GM23338 (cell line): Measurements from ENCODE around the gene TCFL5. TPM values are rescaled to one million over a fixed set of nuclear protein-coding genes. Genes with fewer than 3 reads are reported as not detected.
A peak's percentile ranks its signal among the peaks of the same experiment; 100 is the strongest.

ENCODE experiments used
- ATAC-seq: fragments of 200-7000 bp; cut with Tn5 transposase; 3 replicates; pipeline ENCODE4 v1.9.1; 2020
- DNase-seq: peaks from one replicate; pipeline ENCODE4 v3.0.0-alpha.2; 2015; ENCODE audit warnings: low spot score
- H2AFZ ChIP-seq: fragments of 200-600 bp; sonication (generic); 2 replicates; pipeline ENCODE4 v1.8.0; 2016; ENCODE audit warnings: antibody characterized with exemption, mild to moderate bottlenecking, moderate library complexity
- H3F3A ChIP-seq: fragments of 200-600 bp; sonication (generic); replicated peaks from 2 replicates; pipeline ENCODE4 v1.8.0; 2017; ENCODE audit warnings: antibody characterized with exemption, mixed run types, low read depth
- H3K27ac ChIP-seq: fragments of 200-600 bp; sonication (generic); 2 replicates; pipeline ENCODE4 v1.6.1; 2016; ENCODE audit warnings: low read depth
- H3K27me3 ChIP-seq: fragments of 200-600 bp; sonication (generic); 2 replicates; pipeline ENCODE4 v1.8.0; 2016; ENCODE audit warnings: mild to moderate bottlenecking, mixed run types, moderate library complexity; ENCODE audit not compliant: insufficient read depth
- H3K36me3 ChIP-seq: fragments of 200-600 bp; sonication (generic); 2 replicates; pipeline ENCODE4 v1.8.0; 2016; ENCODE audit warnings: mild to moderate bottlenecking; ENCODE audit not compliant: insufficient read depth
- H3K4me1 ChIP-seq: fragments of 200-600 bp; sonication (generic); 2 replicates; pipeline ENCODE4 v1.8.0; 2016; ENCODE audit warnings: mild to moderate bottlenecking, moderate library complexity; ENCODE audit not compliant: insufficient read depth
- H3K4me2 ChIP-seq: fragments of 200-600 bp; sonication (generic); 2 replicates; pipeline ENCODE4 v1.7.1; 2017; ENCODE audit warnings: mixed run types
- H3K4me3 ChIP-seq: fragments of 200-600 bp; sonication (generic); 2 replicates; pipeline ENCODE4 v1.6.1; 2016; ENCODE audit warnings: mixed run types
- H3K79me2 ChIP-seq: fragments of 200-600 bp; sonication (generic); replicated peaks from 2 replicates; pipeline ENCODE4 v1.8.0; 2017; ENCODE audit warnings: mild to moderate bottlenecking; ENCODE audit not compliant: insufficient read depth
- H3K9me2 ChIP-seq: fragments of 200-600 bp; sonication (generic); 2 replicates; pipeline ENCODE4 v1.8.0; 2017; ENCODE audit not compliant: insufficient read depth
- H4K20me1 ChIP-seq: fragments of 200-600 bp; sonication (generic); replicated peaks from 2 replicates; pipeline ENCODE4 v1.8.0; 2017; ENCODE audit warnings: mild to moderate bottlenecking; ENCODE audit not compliant: insufficient read depth
- H3K27ac Mint-ChIP-seq: 2 replicates; pipeline ENCODE4 v1.8.0; 2020; ENCODE audit warnings: inconsistent platforms, mild to moderate bottlenecking, moderate library complexity, mixed read lengths
- H3K27me3 Mint-ChIP-seq: 3 replicates; pipeline ENCODE4 v1.8.0; 2022; ENCODE audit warnings: low read depth, mild to moderate bottlenecking, moderate library complexity, mixed read lengths, inconsistent platforms; ENCODE audit not compliant: insufficient read depth, poor library complexity
- H3K36me3 Mint-ChIP-seq: 3 replicates; pipeline ENCODE4 v1.8.0; 2021; ENCODE audit warnings: low read depth, mild to moderate bottlenecking, inconsistent platforms, moderate library complexity, mixed read lengths
- H3K4me1 Mint-ChIP-seq: 3 replicates; pipeline ENCODE4 v1.8.0; 2020; ENCODE audit warnings: mild to moderate bottlenecking, inconsistent platforms, mixed read lengths
- H3K4me3 Mint-ChIP-seq: 3 replicates; pipeline ENCODE4 v1.8.0; 2021; ENCODE audit warnings: moderate library complexity, mild to moderate bottlenecking, inconsistent platforms, mixed read lengths
- H3K9me3 Mint-ChIP-seq: 3 replicates; pipeline ENCODE4 v1.8.0; 2020; ENCODE audit warnings: moderate library complexity, mild to moderate bottlenecking, inconsistent platforms, mixed read lengths
- CREB1 ChIP-seq: fragments of 250-450 bp; sonication (Bioruptor Pico); IDR thresholded peaks from 2 replicates; pipeline ENCODE4 v1.5.0; 2020; ENCODE audit warnings: low read depth, mild to moderate bottlenecking, moderate library complexity
- CTCF ChIP-seq, 2 experiments: fragments of 200-600 bp in 1 of 2; sonication (generic) in 1 of 2; conservative IDR thresholded peaks; 2 replicates each; pipeline versions ENCODE4 v1.5.1 to v1.6.1; 2016 to 2017; ENCODE audit warnings: antibody characterized with exemption in 2 of 2, low read depth in 2 of 2, mild to moderate bottlenecking in 2 of 2, moderate library complexity in 1 of 2
- EZH2 ChIP-seq: fragments of 200-600 bp; sonication (generic); IDR thresholded peaks from one replicate; pipeline ENCODE4 v1.8.0; 2017; ENCODE audit warnings: antibody characterized with exemption, mild to moderate bottlenecking, low read depth; ENCODE audit not compliant: unreplicated experiment
- EZH2phosphoT487 ChIP-seq: fragments of 200-600 bp; sonication (generic); IDR thresholded peaks from one replicate; pipeline ENCODE4 v1.8.1; 2018; ENCODE audit warnings: antibody characterized with exemption; ENCODE audit not compliant: unreplicated experiment
- JUNB ChIP-seq: IDR thresholded peaks from one replicate; pipeline ENCODE4 v1.6.1; 2016; ENCODE audit warnings: antibody characterized with exemption; ENCODE audit not compliant: unreplicated experiment
- NANOG ChIP-seq: IDR thresholded peaks from 2 replicates; pipeline ENCODE4 v1.6.1; 2016; ENCODE audit warnings: antibody characterized with exemption, borderline replicate concordance
- POLR2AphosphoS5 ChIP-seq: IDR thresholded peaks from 2 replicates; pipeline ENCODE4 v1.6.1; 2016; ENCODE audit warnings: antibody characterized with exemption, low read depth
- REST ChIP-seq: IDR thresholded peaks from one replicate; pipeline ENCODE4 v1.6.1; 2018; ENCODE audit warnings: antibody characterized with exemption; ENCODE audit not compliant: unreplicated experiment
- STAT1 ChIP-seq: IDR thresholded peaks from one replicate; pipeline ENCODE4 v1.6.1; 2016; ENCODE audit warnings: antibody characterized with exemption; ENCODE audit not compliant: unreplicated experiment
- ZNF114 ChIP-seq: fragments of 250-450 bp; sonication (Bioruptor Pico); IDR thresholded peaks from 2 replicates; pipeline ENCODE4 v1.5.0; 2020; ENCODE audit warnings: mild to moderate bottlenecking, moderate library complexity
- ZNF331 ChIP-seq: fragments of 250-450 bp; sonication (Bioruptor Pico); IDR thresholded peaks from 2 replicates; pipeline ENCODE4 v1.5.0; 2020; ENCODE audit warnings: low read depth, mild to moderate bottlenecking, moderate library complexity
- polyA plus RNA-seq: library from polyadenylated mRNA; unstranded; fragments of >200 nt; fragmentation: Nextera tagmentation; extraction: Ambion mirVana; gene quantifications from 2 replicates; pipeline ENCODE4 v1.2.1, GENCODE V29; 2016
- total RNA-seq: library from RNA; depleted of rRNA; stranded (reverse); fragments of >200 nt; shearing (Covaris generic); gene quantifications from 2 replicates; pipeline ENCODE4 v1.2.3, GENCODE V29; 2014
- TF ChIP-seq, protein P1 (sequence below): IDR thresholded peaks from 2 replicates; pipeline ENCODE4 v1.6.1; 2016; ENCODE audit warnings: antibody characterized with exemption
- TF ChIP-seq, protein P2 (sequence below): fragments of 250-450 bp; sonication (Bioruptor Pico); IDR thresholded peaks from 2 replicates; pipeline ENCODE4 v1.5.0; 2020; ENCODE audit warnings: mild to moderate bottlenecking, moderate library complexity

The TCFL5 gene
- total and polyA plus RNA-seq, 2 experiments from 2014 or later: 5.8 to 19.3 TPM

DNA sequence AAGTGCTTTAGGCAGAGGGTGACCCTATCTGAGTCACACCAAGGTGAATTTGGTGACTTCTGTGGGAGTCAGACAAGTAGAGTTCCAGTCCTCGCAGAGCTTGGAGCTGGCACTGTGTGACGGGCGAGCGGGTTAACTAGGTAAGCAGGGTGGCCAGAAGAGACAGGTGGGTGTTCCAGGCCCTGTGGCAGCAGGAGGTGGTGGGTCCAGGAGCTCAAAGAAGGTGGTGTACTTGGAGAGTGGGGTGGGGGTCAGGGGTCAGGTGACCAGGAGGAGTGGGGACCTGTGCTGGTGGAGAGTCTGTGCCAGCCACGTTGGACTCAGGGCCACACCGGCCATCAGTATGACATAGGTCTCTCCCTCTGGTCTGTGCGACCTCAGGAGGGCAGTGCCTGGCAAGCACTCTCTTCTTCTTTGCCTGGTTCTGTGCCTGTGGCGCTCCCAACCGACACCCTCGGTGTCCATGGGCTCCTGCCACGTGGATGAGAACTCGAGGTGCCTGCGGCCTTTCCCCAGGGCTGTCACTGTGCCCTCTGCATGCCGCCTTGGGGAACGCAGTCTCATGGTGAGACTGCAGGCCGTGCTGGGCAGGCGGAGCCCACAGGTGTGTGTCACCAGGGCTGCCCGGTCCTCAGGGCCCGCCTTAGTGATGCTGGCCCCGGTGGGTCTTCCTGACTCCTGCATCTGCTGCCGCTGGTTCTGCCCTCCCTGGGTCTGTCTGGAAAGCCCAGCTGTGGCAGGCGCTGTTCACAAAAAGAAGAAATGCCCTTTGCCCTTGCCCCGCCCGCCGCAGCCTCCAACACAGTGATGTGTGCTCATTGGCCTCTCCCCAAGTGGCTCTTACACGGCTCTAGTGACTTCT lies 63.7 kb downstream of the TCFL5 start:
- DNase-seq: no peak
- TF ChIP-seq POLR2AphosphoS5 (no peak), REST (no peak), EZH2 (no peak), ZNF331 (CRISPR knock-in tag) (no peak), JUNB (no peak), NANOG (no peak), EZH2phosphoT487 (no peak), ZNF114 (CRISPR knock-in tag) (no peak), CTCF (conservative IDR thresholded peaks at IDR 0.05; ENCODE audit: low read depth in 2 of 2) (no peak), STAT1 (no peak), CREB1 (CRISPR knock-in tag) (no peak)
- TF ChIP-seq, protein P1, sequence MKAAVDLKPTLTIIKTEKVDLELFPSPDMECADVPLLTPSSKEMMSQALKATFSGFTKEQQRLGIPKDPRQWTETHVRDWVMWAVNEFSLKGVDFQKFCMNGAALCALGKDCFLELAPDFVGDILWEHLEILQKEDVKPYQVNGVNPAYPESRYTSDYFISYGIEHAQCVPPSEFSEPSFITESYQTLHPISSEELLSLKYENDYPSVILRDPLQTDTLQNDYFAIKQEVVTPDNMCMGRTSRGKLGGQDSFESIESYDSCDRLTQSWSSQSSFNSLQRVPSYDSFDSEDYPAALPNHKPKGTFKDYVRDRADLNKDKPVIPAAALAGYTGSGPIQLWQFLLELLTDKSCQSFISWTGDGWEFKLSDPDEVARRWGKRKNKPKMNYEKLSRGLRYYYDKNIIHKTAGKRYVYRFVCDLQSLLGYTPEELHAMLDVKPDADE: no peak
- TF ChIP-seq, protein P2, sequence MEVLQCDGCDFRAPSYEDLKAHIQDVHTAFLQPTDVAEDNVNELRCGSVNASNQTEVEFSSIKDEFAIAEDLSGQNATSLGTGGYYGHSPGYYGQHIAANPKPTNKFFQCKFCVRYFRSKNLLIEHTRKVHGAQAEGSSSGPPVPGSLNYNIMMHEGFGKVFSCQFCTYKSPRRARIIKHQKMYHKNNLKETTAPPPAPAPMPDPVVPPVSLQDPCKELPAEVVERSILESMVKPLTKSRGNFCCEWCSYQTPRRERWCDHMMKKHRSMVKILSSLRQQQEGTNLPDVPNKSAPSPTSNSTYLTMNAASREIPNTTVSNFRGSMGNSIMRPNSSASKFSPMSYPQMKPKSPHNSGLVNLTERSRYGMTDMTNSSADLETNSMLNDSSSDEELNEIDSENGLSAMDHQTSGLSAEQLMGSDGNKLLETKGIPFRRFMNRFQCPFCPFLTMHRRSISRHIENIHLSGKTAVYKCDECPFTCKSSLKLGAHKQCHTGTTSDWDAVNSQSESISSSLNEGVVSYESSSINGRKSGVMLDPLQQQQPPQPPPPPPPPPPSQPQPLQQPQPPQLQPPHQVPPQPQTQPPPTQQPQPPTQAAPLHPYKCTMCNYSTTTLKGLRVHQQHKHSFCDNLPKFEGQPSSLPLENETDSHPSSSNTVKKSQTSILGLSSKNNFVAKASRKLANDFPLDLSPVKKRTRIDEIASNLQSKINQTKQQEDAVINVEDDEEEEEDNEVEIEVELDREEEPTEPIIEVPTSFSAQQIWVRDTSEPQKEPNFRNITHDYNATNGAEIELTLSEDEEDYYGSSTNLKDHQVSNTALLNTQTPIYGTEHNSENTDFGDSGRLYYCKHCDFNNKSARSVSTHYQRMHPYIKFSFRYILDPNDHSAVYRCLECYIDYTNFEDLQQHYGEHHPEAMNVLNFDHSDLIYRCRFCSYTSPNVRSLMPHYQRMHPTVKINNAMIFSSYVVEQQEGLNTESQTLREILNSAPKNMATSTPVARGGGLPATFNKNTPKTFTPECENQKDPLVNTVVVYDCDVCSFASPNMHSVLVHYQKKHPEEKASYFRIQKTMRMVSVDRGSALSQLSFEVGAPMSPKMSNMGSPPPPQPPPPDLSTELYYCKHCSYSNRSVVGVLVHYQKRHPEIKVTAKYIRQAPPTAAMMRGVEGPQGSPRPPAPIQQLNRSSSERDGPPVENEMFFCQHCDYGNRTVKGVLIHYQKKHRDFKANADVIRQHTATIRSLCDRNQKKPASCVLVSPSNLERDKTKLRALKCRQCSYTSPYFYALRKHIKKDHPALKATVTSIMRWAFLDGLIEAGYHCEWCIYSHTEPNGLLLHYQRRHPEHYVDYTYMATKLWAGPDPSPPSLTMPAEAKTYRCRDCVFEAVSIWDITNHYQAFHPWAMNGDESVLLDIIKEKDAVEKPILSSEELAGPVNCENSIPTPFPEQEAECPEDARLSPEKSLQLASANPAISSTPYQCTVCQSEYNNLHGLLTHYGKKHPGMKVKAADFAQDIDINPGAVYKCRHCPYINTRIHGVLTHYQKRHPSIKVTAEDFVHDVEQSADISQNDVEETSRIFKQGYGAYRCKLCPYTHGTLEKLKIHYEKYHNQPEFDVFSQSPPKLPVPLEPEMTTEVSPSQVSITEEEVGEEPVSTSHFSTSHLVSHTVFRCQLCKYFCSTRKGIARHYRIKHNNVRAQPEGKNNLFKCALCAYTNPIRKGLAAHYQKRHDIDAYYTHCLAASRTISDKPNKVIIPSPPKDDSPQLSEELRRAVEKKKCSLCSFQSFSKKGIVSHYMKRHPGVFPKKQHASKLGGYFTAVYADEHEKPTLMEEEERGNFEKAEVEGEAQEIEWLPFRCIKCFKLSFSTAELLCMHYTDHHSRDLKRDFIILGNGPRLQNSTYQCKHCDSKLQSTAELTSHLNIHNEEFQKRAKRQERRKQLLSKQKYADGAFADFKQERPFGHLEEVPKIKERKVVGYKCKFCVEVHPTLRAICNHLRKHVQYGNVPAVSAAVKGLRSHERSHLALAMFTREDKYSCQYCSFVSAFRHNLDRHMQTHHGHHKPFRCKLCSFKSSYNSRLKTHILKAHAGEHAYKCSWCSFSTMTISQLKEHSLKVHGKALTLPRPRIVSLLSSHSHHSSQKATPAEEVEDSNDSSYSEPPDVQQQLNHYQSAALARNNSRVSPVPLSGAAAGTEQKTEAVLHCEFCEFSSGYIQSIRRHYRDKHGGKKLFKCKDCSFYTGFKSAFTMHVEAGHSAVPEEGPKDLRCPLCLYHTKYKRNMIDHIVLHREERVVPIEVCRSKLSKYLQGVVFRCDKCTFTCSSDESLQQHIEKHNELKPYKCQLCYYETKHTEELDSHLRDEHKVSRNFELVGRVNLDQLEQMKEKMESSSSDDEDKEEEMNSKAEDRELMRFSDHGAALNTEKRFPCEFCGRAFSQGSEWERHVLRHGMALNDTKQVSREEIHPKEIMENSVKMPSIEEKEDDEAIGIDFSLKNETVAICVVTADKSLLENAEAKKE (CRISPR knock-in tag): no peak
- Histone ChIP-seq H3K79me2 (no peaks in the 10 kb centered on the region), H3K27ac (no peak overlapping the region), H3K4me3 (no peak overlapping the region), H3K36me3 (peaks cover 7% of the 10 kb centered on the region; the same call in 1 of the 2 replicates), H4K20me1 (peaks cover 3% of the 10 kb centered on the region), H3K4me1 (peaks cover 7% of the 10 kb centered on the region; the same call in 1 of the 2 replicates), H3K4me2 (peak overlapping the region; percentile 75; the same call in 1 of the 2 replicates), H3K27me3 (peaks cover 17% of the 10 kb centered on the region), H3K9me2 (no peaks in the 10 kb centered on the region), H3F3A (peaks cover 9% of the 10 kb centered on the region; the same call in 1 of the 2 replicates), H2AFZ (no peak overlapping the region)
- Mint-ChIP-seq H3K36me3 (peaks cover 30% of the 10 kb centered on the region), H3K27ac (no peak overlapping the region), H3K9me3 (no peaks in the 10 kb centered on the region), H3K4me1 (peaks cover 3% of the 10 kb centered on the region), H3K27me3 (peaks cover 36% of the 10 kb centered on the region), H3K4me3 (peak overlapping the region; percentile 76)
- ATAC-seq: no peak
